Mesenchymal stem cell (in vitro differentiated cells and primary cell): ENCODE measurements around the gene SH3RF1.
"Not testable (repeated sequence)": the region's sequence is repeated elsewhere in the genome, so short reads cannot be mapped to it uniquely, and the experiment has no call there.

Source experiments
- DNase-seq: peaks from one replicate; pipeline ENCODE4 v3.0.0-alpha.2; 2013
- H2AFZ ChIP-seq: one replicate; pipeline ENCODE4 v1.6.1; 2013; ENCODE audit warnings: low read depth, mild to moderate bottlenecking, control low read depth, inconsistent platforms, low read length, moderate library complexity
- H2AK5ac ChIP-seq: 2 replicates; pipeline ENCODE4 v1.6.1; 2013; ENCODE audit warnings: low read length, moderate library complexity, mild to moderate bottlenecking, inconsistent platforms; ENCODE audit not compliant: severe bottlenecking
- H2BK120ac ChIP-seq: one replicate; pipeline ENCODE4 v1.6.1; 2013; ENCODE audit warnings: low read depth, mild to moderate bottlenecking, inconsistent platforms, low read length, moderate library complexity
- H2BK12ac ChIP-seq, 2 experiments: one replicate each; pipeline ENCODE4 v1.6.1; 2013; ENCODE audit warnings: inconsistent platforms in 2 of 2, low read length in 2 of 2, mild to moderate bottlenecking in 2 of 2, moderate library complexity in 2 of 2, control low read depth in 1 of 2
- H2BK15ac ChIP-seq: one replicate; pipeline ENCODE4 v1.6.1; 2013; ENCODE audit warnings: mild to moderate bottlenecking, low read depth, inconsistent platforms; ENCODE audit not compliant: poor library complexity, severe bottlenecking
- H2BK5ac ChIP-seq: 2 replicates; pipeline ENCODE4 v1.6.1; 2013; ENCODE audit warnings: low read depth, mild to moderate bottlenecking, low read length, control low read depth, inconsistent platforms; ENCODE audit not compliant: poor library complexity, severe bottlenecking
- H3K14ac ChIP-seq, 2 experiments: one replicate each; pipeline ENCODE4 v1.6.1; 2013; ENCODE audit warnings: inconsistent platforms in 2 of 2, low read length in 2 of 2, control low read depth in 1 of 2, mild to moderate bottlenecking in 1 of 2, moderate library complexity in 1 of 2
- H3K18ac ChIP-seq, 2 experiments: one replicate each; pipeline ENCODE4 v1.6.1; 2013; ENCODE audit warnings: inconsistent platforms in 2 of 2, low read length in 2 of 2, control low read depth in 1 of 2, low read depth in 1 of 2, mild to moderate bottlenecking in 1 of 2
- H3K23ac ChIP-seq, 2 experiments: one replicate each; pipeline ENCODE4 v1.6.1; 2013; ENCODE audit warnings: inconsistent platforms in 2 of 2, low read length in 2 of 2, mild to moderate bottlenecking in 2 of 2, moderate library complexity in 2 of 2, control low read depth in 1 of 2
- H3K27ac ChIP-seq: 2 replicates; pipeline ENCODE4 v1.5.1; 2013; ENCODE audit warnings: mild to moderate bottlenecking, moderate library complexity, low read length, control low read depth, inconsistent platforms; ENCODE audit not compliant: poor library complexity, severe bottlenecking
- H3K27me3 ChIP-seq, 2 experiments: 2 replicates each; pipeline versions ENCODE4 v1.6.1 to v1.7.0; 2013; ENCODE audit warnings: low read length in 2 of 2, mild to moderate bottlenecking in 2 of 2, moderate library complexity in 2 of 2, control low read depth in 1 of 2, inconsistent platforms in 1 of 2; ENCODE audit not compliant: control insufficient read depth in 1 of 2, insufficient read depth in 1 of 2
- H3K36me3 ChIP-seq, 2 experiments: 2 replicates each; pipeline versions ENCODE4 v1.6.1 to v1.7.0; 2013; ENCODE audit warnings: low read length in 2 of 2, control low read depth in 1 of 2, inconsistent platforms in 1 of 2, low read depth in 1 of 2, mild to moderate bottlenecking in 1 of 2; ENCODE audit not compliant: insufficient read depth in 2 of 2, control insufficient read depth in 1 of 2
- H3K4ac ChIP-seq, 2 experiments: one replicate each; pipeline ENCODE4 v1.6.1; 2013; ENCODE audit warnings: inconsistent platforms in 2 of 2, low read length in 2 of 2, mild to moderate bottlenecking in 2 of 2, moderate library complexity in 2 of 2, control low read depth in 1 of 2, low read depth in 1 of 2
- H3K4me1 ChIP-seq: 2 replicates; pipeline ENCODE4 v1.6.1; 2013; ENCODE audit warnings: low read depth, low read length, control low read depth; ENCODE audit not compliant: control insufficient read depth, insufficient read depth
- H3K4me2 ChIP-seq: 2 replicates; pipeline ENCODE4 v1.6.1; 2013; ENCODE audit warnings: low read length, mild to moderate bottlenecking, inconsistent platforms; ENCODE audit not compliant: poor library complexity, severe bottlenecking
- H3K4me3 ChIP-seq, 2 experiments: 2 replicates each; pipeline versions ENCODE4 v1.5.1 to v1.7.0; 2013; ENCODE audit warnings: low read length in 2 of 2, mild to moderate bottlenecking in 2 of 2, control low read depth in 1 of 2, low read depth in 1 of 2; ENCODE audit not compliant: insufficient read depth in 1 of 2
- H3K79me1 ChIP-seq: replicated peaks from 2 replicates; pipeline ENCODE4 v1.6.1; 2013; ENCODE audit warnings: mild to moderate bottlenecking, control low read depth, low read length, inconsistent platforms; ENCODE audit not compliant: poor library complexity, severe bottlenecking
- H3K9ac ChIP-seq: 2 replicates; pipeline ENCODE4 v1.7.0; 2013; ENCODE audit warnings: mild to moderate bottlenecking, low read length, moderate library complexity
- H3K9me3 ChIP-seq: 2 replicates; pipeline ENCODE4 v1.7.0; 2013; ENCODE audit warnings: mild to moderate bottlenecking, low read length; ENCODE audit not compliant: control insufficient read depth
- H4K8ac ChIP-seq: one replicate; pipeline ENCODE4 v1.6.1; 2013; ENCODE audit warnings: inconsistent platforms, mild to moderate bottlenecking, low read length, moderate library complexity
- H4K91ac ChIP-seq: one replicate; pipeline ENCODE4 v1.6.1; 2013; ENCODE audit warnings: mild to moderate bottlenecking, low read length, inconsistent platforms
- WGBS: methylation state at CpG from one replicate; pipeline ENCODE4 v1.1.7; 2013; ENCODE audit warnings: mixed read lengths; 5-methylcytosine and 5-hydroxymethylcytosine counted together

Gene SH3RF1

GRCh38 chr4:169197206-169197605 is 73.5 kb downstream of the SH3RF1 start:
- H3K36me3 ChIP-seq, H4K91ac ChIP-seq: not testable (repeated sequence)
- over 99% methylated on average over 8 of the region's 11 CpGs for WGBS

GRCh38 chr4:169195032-169195431 is 75.7 kb downstream of the SH3RF1 start:
- no peak overlapping the region for H2BK120ac ChIP-seq
- no peak overlapping the region for H2AK5ac ChIP-seq
- no peak overlapping the region for H3K4me3 ChIP-seq
- H2BK12ac ChIP-seq, result no peak overlapping the region
- H2AFZ ChIP-seq, result no peak overlapping the region
- peaks cover 5% of the 10 kb centered on the region for H3K79me1 ChIP-seq
- H3K4me1 ChIP-seq, result no peaks in the 10 kb centered on the region
- H3K9ac ChIP-seq, result no peak overlapping the region
- H2BK5ac ChIP-seq, result no peak overlapping the region
- no peak for DNase-seq
- H2BK15ac ChIP-seq, result no peak overlapping the region
- peaks cover 0 to 7% of the 10 kb centered on the region in 2 experiments for H3K36me3 ChIP-seq
- H4K91ac ChIP-seq, result no peak overlapping the region
- no peak overlapping the region for H3K23ac ChIP-seq
- H3K27ac ChIP-seq, result no peak overlapping the region
- H3K4ac ChIP-seq, result no peak overlapping the region
- H3K9me3 ChIP-seq, result no peaks in the 10 kb centered on the region
- H3K18ac ChIP-seq, result no peak overlapping the region
- H3K14ac ChIP-seq, result no peak overlapping the region
- H3K4me2 ChIP-seq, result no peak overlapping the region
- no peak overlapping the region for H4K8ac ChIP-seq
- no peaks in the 10 kb centered on the region for H3K27me3 ChIP-seq

More at GRCh38 chr4:169197206-169197605, 73.5 kb downstream of the SH3RF1 start:
- H2AK5ac ChIP-seq, H2BK15ac ChIP-seq, H3K79me1 ChIP-seq, H3K14ac ChIP-seq, DNase-seq, H2BK12ac ChIP-seq, H3K4me3 ChIP-seq, H3K9ac ChIP-seq, H3K4ac ChIP-seq, H3K23ac ChIP-seq, H3K4me1 ChIP-seq, H3K27ac ChIP-seq, H3K27me3 ChIP-seq, H3K18ac ChIP-seq, H3K9me3 ChIP-seq, H3K4me2 ChIP-seq, H2AFZ ChIP-seq, H2BK120ac ChIP-seq, H4K8ac ChIP-seq, H2BK5ac ChIP-seq: not testable (repeated sequence)

- not testable (repeated sequence) for H3K23ac ChIP-seq, H3K27ac ChIP-seq, H3K4me2 ChIP-seq, H2BK15ac ChIP-seq, H2AFZ ChIP-seq, H3K4me3 ChIP-seq, H2BK120ac ChIP-seq, H3K4me1 ChIP-seq, H2BK5ac ChIP-seq, H3K27me3 ChIP-seq, H3K9me3 ChIP-seq, DNase-seq, H3K4ac ChIP-seq, H3K36me3 ChIP-seq, H2BK12ac ChIP-seq, H3K14ac ChIP-seq, H4K91ac ChIP-seq, H4K8ac ChIP-seq, H3K9ac ChIP-seq, H3K18ac ChIP-seq, H3K79me1 ChIP-seq, H2AK5ac ChIP-seq
- 100% methylated on average over 1 of the region's 2 CpGs for WGBS
These were observed 80.8 kb downstream of the SH3RF1 start for GRCh38 chr4:169189968-169190367.

- Histone ChIP-seq H3K23ac (no peak overlapping the region), H3K4me3 (no peak overlapping the region), H3K27ac (no peak overlapping the region)
These were observed 81.4 kb downstream of the SH3RF1 start for GRCh38 chr4:169189372-169189771.

More at GRCh38 chr4:169189372-169189771, 81.4 kb downstream of the SH3RF1 start:
- H2BK12ac ChIP-seq, result no peak overlapping the region
- no peaks in the 10 kb centered on the region for H3K27me3 ChIP-seq
- no peak overlapping the region for H3K9ac ChIP-seq
- H3K18ac ChIP-seq, result no peak overlapping the region
- peaks cover 9% of the 10 kb centered on the region for H3K79me1 ChIP-seq
- no peak overlapping the region for H4K8ac ChIP-seq
- no peak overlapping the region for H3K14ac ChIP-seq
- no peak overlapping the region for H3K4me2 ChIP-seq
- no peak overlapping the region for H2AFZ ChIP-seq
- H3K9me3 ChIP-seq, result no peaks in the 10 kb centered on the region
- no peak overlapping the region for H3K4ac ChIP-seq
- H2BK5ac ChIP-seq, result no peak overlapping the region
- H2AK5ac ChIP-seq, result no peak overlapping the region
- 97% methylated on average over 2 of the region's 4 CpGs for whole genome bisulfite sequencing
- DNase-seq, result no peak
- H2BK120ac ChIP-seq, result no peak overlapping the region
- no peak overlapping the region for H2BK15ac ChIP-seq
- peaks cover 0 to 3% of the 10 kb centered on the region in 2 experiments for H3K36me3 ChIP-seq
- H4K91ac ChIP-seq, result no peak overlapping the region
- peaks cover 3% of the 10 kb centered on the region for H3K4me1 ChIP-seq
